ENCODE data around the gene EXOC3L1. TPM values are rescaled to one million over a fixed set of nuclear protein-coding genes. Genes with fewer than 3 reads are reported as not detected.

Gene EXOC3L1
- total and polyA plus RNA-seq, 8 donors = 7.5 to 16.9 (median 10.4) TPM

DNA sequence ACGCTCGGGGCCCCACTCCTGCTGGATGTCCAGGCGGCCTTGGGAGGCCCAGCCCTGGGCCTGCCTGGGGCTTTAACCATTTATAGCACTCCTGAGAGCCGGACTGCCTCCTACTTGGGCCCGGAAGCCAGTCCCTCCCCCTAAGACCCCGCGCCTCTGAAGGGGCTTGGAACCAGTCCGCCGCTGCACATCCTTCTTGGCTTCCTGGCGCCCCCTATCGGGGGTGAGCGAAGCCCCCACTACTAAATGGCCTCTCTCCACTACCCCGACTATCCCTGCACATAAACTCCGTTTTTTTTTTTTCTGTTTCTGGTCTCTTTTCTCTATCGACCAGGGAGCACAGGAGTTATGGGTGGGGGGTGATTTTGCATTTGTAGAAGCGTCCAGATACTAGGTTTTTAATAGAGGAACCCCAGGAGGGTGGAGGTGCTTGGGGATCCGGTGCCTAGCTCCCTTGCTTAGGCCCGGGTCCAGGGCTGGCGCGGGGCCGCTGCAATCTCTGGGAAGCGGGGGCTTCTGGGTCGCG is 20.2 kb downstream of the EXOC3L1 start:
- no peaks in the 10 kb centered on the region for H3K36me3 ChIP-seq
- H3K27ac ChIP-seq = peak overlapping the region; percentile 81 to 90
- intact Hi-C loops (cut with DNase I) = no loop called here
- DNase-seq (peak in 1 of 4 donors; percentile 78), ATAC-seq (no peak)
- TF ChIP-seq, protein P1, sequence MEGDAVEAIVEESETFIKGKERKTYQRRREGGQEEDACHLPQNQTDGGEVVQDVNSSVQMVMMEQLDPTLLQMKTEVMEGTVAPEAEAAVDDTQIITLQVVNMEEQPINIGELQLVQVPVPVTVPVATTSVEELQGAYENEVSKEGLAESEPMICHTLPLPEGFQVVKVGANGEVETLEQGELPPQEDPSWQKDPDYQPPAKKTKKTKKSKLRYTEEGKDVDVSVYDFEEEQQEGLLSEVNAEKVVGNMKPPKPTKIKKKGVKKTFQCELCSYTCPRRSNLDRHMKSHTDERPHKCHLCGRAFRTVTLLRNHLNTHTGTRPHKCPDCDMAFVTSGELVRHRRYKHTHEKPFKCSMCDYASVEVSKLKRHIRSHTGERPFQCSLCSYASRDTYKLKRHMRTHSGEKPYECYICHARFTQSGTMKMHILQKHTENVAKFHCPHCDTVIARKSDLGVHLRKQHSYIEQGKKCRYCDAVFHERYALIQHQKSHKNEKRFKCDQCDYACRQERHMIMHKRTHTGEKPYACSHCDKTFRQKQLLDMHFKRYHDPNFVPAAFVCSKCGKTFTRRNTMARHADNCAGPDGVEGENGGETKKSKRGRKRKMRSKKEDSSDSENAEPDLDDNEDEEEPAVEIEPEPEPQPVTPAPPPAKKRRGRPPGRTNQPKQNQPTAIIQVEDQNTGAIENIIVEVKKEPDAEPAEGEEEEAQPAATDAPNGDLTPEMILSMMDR (IDR thresholded peaks at IDR 0.05) = peak; percentile 33 to 46
- H3K27me3 ChIP-seq = peaks cover 18 to 90% of the 10 kb centered on the region in 2 donors
- H3K4me3 ChIP-seq = peak overlapping the region; percentile 29 to 43
- H3K9me3 ChIP-seq = no peaks in the 10 kb centered on the region
- H3K4me1 ChIP-seq = peaks cover 33 to 66% of the 10 kb centered on the region in 2 donors

DNA sequence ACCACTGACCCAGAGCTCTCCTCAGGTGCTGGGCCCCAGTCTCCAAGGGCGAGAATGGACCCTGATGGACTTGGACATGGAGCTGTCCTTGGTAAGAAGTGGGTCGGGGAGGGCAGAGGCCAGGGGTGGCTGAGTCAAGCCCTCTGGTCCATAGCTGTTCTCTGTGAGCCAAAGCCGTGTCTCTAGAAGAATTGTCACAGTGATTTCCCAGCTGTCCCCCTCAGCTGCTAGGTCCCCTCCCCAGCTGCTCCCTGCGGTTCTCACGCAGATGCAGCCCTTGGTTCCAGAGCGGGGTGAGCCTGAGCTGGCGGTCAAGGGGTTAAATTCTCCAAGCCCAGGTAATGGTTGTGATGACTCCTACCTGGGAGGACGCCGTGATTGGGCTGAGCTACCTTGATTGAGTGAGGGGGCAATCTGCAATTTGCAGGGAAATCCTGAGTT is 20.9 kb downstream of the EXOC3L1 start:
- ATAC-seq (no peak), DNase-seq (peak in 1 of 4 donors; percentile 39)
- intact Hi-C loops (cut with DNase I) = no loop called here
- TF ChIP-seq, protein P1 (IDR thresholded peaks at IDR 0.05) = no peak
- H3K4me1 ChIP-seq = peaks cover 32 to 66% of the 10 kb centered on the region in 2 donors
- H3K4me3 ChIP-seq = no peak overlapping the region
- no peaks in the 10 kb centered on the region for H3K36me3 ChIP-seq
- H3K27me3 ChIP-seq = peaks cover 18 to 90% of the 10 kb centered on the region in 2 donors
- no peak overlapping the region for H3K27ac ChIP-seq
- no peaks in the 10 kb centered on the region for H3K9me3 ChIP-seq

DNA sequence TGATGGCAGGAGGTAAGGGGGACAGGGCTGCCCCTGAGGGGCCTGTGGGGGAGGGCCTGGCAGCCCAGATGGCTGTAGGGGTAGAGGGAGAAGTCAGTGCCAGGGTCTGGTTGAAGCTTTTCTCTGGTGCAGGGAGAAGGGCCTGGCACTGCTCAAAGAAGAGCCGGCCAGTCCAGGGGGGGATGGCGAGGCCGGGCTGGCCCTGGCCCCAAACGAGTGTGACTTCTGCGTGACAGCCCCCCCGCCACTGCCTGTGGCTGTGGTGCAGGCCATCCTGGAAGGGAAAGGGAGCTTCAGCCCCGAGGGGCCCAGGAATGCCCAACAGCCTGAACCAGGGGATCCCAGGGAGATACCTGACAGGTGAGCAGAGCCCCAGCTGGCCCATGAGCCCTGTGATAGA is 22.3 kb downstream of the EXOC3L1 start:
- TF ChIP-seq, protein P1 (IDR thresholded peaks at IDR 0.05) = no peak
- intact Hi-C loops (cut with DNase I) = no loop called here
- DNase-seq = peak in 1 of 4 donors; percentile 61
- H3K36me3 ChIP-seq = no peaks in the 10 kb centered on the region
- ATAC-seq = no peak
- H3K4me1 ChIP-seq = peaks cover 39 to 66% of the 10 kb centered on the region in 2 donors
- no peaks in the 10 kb centered on the region for H3K9me3 ChIP-seq
- peaks cover 25 to 92% of the 10 kb centered on the region in 2 donors for H3K27me3 ChIP-seq
- H3K27ac ChIP-seq = no peak overlapping the region
- H3K4me3 ChIP-seq = no peak overlapping the region

DNA sequence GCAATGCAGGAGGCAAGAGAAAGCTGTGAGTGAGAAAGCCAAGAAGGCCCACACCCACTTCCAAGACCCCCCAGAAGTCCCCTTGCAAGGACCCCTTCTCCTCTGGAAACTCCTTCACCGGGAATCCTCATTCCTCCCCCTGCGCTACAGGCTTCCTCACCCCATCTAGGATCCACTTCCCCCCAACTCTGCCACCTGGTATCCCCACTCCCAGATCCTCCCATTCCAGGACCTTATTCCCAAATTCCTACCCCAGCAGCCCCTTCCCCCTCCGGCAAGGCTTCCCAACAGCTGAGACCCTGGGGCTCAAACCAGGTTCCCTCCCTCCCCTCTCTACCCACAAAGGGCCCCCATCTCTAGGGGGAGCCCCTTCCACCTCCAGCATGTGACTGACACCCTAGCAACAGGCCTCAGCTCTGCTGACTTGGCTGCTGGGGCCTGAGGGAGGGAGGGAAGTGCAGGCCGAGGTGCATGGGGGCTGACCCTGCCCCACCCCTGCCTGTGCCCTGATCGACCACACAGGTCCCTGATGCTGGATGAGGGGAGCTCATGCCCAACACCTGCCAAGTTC is 23.3 kb downstream of the EXOC3L1 start:
- no peak overlapping the region for H3K27ac ChIP-seq
- peaks cover 45 to 69% of the 10 kb centered on the region in 2 donors for H3K4me1 ChIP-seq
- TF ChIP-seq, protein P1 (IDR thresholded peaks at IDR 0.05) = no peak
- intact Hi-C loops (cut with DNase I) = no loop called here
- H3K4me3 ChIP-seq = no peak overlapping the region
- no peaks in the 10 kb centered on the region for H3K36me3 ChIP-seq
- no peaks in the 10 kb centered on the region for H3K9me3 ChIP-seq
- peaks cover 25 to 100% of the 10 kb centered on the region in 2 donors for H3K27me3 ChIP-seq
- DNase-seq = no peak
- ATAC-seq = no peak

DNA sequence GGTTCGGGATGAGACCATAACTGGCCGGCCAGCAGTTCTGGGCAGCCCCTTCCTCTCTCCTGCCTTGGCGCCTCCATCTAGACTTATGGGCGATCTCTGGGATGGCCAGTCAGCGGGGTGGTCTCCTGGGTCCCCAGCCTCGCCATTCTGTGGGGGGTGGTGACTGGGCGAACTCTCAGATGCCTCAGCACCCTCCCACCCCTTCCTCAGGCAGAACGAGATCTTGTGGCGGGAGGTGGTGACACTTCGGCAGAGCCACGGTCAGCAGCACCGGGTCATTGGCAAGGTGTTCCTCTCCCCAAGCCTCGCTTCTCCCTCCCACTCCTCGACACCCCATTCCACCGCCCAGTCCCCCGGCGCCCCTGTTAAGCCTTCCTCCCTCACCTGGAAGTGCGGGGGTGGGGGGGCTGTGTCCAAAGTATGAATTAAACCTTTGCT is 23.8 kb downstream of the EXOC3L1 start:
- Histone ChIP-seq H3K9me3 (no peaks in the 10 kb centered on the region), H3K27me3 (peaks cover 25 to 100% of the 10 kb centered on the region in 2 donors), H3K27ac (no peak overlapping the region), H3K4me1 (peaks cover 49 to 69% of the 10 kb centered on the region in 2 donors), H3K4me3 (no peak overlapping the region), H3K36me3 (no peaks in the 10 kb centered on the region)
- intact Hi-C loops (cut with DNase I) = no loop called here
- ATAC-seq (no peak), DNase-seq (no peak)
- TF ChIP-seq, protein P1 (IDR thresholded peaks at IDR 0.05) = no peak

Data from left lung (tissue), 10 donors.